SK-N-SH treated with all-trans-retinoic acid at 6 μM for 48 hours (cell line): ENCODE measurements around the gene WIZ.

ENCODE experiments used
- CSDC2 ChIP-seq: fragments of 250-450 bp; sonication (Bioruptor Pico); IDR thresholded peaks from 2 replicates; pipeline ENCODE4 v1.5.0; 2020; ENCODE audit warnings: mild to moderate bottlenecking, moderate library complexity
- OSR1 ChIP-seq: fragments of 250-450 bp; sonication (Bioruptor Pico); IDR thresholded peaks from 2 replicates; pipeline ENCODE4 v1.8.0; 2022; ENCODE audit warnings: moderate library complexity, mild to moderate bottlenecking, inconsistent platforms
- ZNF70 ChIP-seq: fragments of 450-650 bp; formaldehyde crosslinking; IDR thresholded peaks from 2 replicates; pipeline ENCODE4 v1.5.0; 2020; ENCODE audit warnings: mild to moderate bottlenecking, moderate library complexity
- ZNF8 ChIP-seq: fragments of 450-650 bp; formaldehyde crosslinking; IDR thresholded peaks from 2 replicates; pipeline ENCODE4 v1.5.0; 2020; ENCODE audit warnings: mild to moderate bottlenecking, moderate library complexity
- TF ChIP-seq, protein P1 (sequence below): fragments of 250-450 bp; sonication (Bioruptor Pico); IDR thresholded peaks from 2 replicates; pipeline ENCODE4 v1.8.0; 2021; ENCODE audit warnings: low read depth, mild to moderate bottlenecking, moderate library complexity, borderline replicate concordance
- TF ChIP-seq, protein P2 (sequence below): fragments of 250-450 bp; sonication (Bioruptor Pico); IDR thresholded peaks from 2 replicates; pipeline ENCODE4 v1.8.0; 2020; ENCODE audit warnings: mild to moderate bottlenecking, moderate library complexity, borderline replicate concordance

DNA sequence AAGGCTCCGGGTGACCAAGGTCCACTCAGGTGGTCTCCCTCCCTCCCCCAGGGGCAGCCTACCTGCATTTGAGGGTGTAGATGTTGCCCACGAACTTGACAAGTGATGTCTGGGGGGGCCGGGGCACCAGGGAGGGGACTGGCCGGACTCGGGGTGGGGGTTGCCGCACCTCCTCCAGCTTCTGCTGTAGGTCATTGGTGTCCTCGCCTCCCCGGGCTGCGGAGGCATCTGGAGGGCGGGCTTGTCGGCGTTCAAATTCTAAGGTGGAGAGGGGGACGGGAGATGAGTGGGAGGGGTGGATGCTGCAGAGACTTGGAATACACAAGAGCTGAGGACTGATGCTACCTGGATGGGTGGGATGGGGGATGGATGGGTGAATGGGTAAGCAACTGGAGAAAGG is 25.6 kb downstream of the WIZ start:
- TF ChIP-seq ZNF70 (no peak), CSDC2 (no peak), OSR1 (CRISPR knock-in tag) (no peak), ZNF8 (CRISPR knock-in tag) (no peak)
- TF ChIP-seq, protein P1, sequence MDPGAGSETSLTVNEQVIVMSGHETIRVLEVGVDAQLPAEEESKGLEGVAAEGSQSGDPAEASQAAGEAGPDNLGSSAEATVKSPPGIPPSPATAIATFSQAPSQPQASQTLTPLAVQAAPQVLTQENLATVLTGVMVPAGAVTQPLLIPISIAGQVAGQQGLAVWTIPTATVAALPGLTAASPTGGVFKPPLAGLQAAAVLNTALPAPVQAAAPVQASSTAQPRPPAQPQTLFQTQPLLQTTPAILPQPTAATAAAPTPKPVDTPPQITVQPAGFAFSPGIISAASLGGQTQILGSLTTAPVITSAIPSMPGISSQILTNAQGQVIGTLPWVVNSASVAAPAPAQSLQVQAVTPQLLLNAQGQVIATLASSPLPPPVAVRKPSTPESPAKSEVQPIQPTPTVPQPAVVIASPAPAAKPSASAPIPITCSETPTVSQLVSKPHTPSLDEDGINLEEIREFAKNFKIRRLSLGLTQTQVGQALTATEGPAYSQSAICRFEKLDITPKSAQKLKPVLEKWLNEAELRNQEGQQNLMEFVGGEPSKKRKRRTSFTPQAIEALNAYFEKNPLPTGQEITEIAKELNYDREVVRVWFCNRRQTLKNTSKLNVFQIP (CRISPR knock-in tag): no peak
- TF ChIP-seq, protein P2, sequence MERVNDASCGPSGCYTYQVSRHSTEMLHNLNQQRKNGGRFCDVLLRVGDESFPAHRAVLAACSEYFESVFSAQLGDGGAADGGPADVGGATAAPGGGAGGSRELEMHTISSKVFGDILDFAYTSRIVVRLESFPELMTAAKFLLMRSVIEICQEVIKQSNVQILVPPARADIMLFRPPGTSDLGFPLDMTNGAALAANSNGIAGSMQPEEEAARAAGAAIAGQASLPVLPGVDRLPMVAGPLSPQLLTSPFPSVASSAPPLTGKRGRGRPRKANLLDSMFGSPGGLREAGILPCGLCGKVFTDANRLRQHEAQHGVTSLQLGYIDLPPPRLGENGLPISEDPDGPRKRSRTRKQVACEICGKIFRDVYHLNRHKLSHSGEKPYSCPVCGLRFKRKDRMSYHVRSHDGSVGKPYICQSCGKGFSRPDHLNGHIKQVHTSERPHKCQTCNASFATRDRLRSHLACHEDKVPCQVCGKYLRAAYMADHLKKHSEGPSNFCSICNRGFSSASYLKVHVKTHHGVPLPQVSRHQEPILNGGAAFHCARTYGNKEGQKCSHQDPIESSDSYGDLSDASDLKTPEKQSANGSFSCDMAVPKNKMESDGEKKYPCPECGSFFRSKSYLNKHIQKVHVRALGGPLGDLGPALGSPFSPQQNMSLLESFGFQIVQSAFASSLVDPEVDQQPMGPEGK: no peak
